Measurements from ENCODE around the gene APLF. TPM values are rescaled to one million over a fixed set of nuclear protein-coding genes. Genes with fewer than 3 reads are reported as not detected.
"Not testable (repeated sequence)": the region's sequence is repeated elsewhere in the genome, so short reads cannot be mapped to it uniquely, and the experiment has no call there.

Gene APLF
- total and polyA plus RNA-seq, 4 donors: 0.18 to 3.8 (median 1.0) TPM

DNA sequence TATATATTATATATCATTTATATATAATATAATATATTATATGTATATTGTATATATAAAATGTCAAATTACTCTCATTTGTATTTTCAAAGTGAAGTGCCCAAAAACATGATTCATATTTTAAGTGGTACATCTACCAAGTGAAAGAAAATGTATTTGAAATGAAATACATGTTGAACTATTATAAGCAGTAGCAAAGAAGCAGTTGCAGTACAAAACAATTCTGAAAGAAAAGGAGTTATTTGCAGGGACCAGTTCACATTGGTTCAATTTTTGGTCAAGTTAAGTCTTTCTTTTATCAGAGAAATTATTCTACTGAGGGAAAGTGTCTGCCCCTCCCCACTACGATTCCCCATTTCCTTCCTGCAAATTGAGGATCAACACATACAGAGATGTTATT, 51.9 kb downstream of the APLF start:
- H3K36me3 ChIP-seq (ENCODE audit: control insufficient read depth in 4 of 4, insufficient read depth in 3 of 4, low read depth in 1 of 4, low read length in 3 of 4): no peaks in the 10 kb centered on the region
- no peaks in the 10 kb centered on the region for H3K9me3 ChIP-seq (ENCODE audit: control insufficient read depth in 4 of 4, low read length in 3 of 4)
- WGBS: 89% methylated on average over 1 of the region's 1 CpG
- no peaks in the 10 kb centered on the region for H3K4me1 ChIP-seq (ENCODE audit: control insufficient read depth in 4 of 4, insufficient read depth in 4 of 4, low read length in 3 of 4)
- no peak for DNase-seq (ENCODE audit: low spot score)
- no peaks in the 10 kb centered on the region for H3K27me3 ChIP-seq (ENCODE audit: control insufficient read depth in 4 of 4, insufficient read depth in 4 of 4, low read length in 3 of 4)
- no peak overlapping the region for H3K9ac ChIP-seq (ENCODE audit: low read depth in 1 of 2, low read length in 2 of 2)
- no peak overlapping the region for H3K4me3 ChIP-seq (ENCODE audit: low read depth in 1 of 3, low read length in 3 of 3)
- TF ChIP-seq, protein P1, sequence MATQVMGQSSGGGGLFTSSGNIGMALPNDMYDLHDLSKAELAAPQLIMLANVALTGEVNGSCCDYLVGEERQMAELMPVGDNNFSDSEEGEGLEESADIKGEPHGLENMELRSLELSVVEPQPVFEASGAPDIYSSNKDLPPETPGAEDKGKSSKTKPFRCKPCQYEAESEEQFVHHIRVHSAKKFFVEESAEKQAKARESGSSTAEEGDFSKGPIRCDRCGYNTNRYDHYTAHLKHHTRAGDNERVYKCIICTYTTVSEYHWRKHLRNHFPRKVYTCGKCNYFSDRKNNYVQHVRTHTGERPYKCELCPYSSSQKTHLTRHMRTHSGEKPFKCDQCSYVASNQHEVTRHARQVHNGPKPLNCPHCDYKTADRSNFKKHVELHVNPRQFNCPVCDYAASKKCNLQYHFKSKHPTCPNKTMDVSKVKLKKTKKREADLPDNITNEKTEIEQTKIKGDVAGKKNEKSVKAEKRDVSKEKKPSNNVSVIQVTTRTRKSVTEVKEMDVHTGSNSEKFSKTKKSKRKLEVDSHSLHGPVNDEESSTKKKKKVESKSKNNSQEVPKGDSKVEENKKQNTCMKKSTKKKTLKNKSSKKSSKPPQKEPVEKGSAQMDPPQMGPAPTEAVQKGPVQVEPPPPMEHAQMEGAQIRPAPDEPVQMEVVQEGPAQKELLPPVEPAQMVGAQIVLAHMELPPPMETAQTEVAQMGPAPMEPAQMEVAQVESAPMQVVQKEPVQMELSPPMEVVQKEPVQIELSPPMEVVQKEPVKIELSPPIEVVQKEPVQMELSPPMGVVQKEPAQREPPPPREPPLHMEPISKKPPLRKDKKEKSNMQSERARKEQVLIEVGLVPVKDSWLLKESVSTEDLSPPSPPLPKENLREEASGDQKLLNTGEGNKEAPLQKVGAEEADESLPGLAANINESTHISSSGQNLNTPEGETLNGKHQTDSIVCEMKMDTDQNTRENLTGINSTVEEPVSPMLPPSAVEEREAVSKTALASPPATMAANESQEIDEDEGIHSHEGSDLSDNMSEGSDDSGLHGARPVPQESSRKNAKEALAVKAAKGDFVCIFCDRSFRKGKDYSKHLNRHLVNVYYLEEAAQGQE (IDR thresholded peaks at IDR 0.05): no peak
- TF ChIP-seq SP1 (IDR thresholded peaks at IDR 0.05) (no peak), HNF4A (conservative IDR thresholded peaks at IDR 0.05) (no peak), JUND (IDR thresholded peaks at IDR 0.05) (no peak)
- H3K27ac ChIP-seq (ENCODE audit: low read depth in 1 of 2, low read length in 2 of 2): no peak overlapping the region

DNA sequence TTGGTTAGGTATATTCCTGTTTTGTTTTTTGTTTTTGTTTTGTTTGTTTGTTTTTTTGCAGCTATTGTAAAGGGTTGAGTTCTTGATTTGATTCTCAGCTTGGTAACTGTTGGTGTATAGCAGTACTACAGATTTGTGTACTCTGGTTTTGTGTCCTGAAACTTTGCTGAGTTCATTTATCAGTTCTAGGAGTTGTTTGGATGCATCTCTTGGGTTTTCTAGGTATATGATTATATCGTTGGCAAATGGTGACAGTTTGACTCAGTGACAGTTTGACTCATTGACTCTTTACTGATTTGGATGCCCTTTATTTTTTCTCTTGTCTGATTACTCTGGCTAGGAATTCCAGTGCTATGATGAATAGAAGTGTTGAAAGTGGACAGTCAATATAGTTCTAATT, 53.7 kb downstream of the APLF start:
- no peak for DNase-seq (ENCODE audit: low spot score)
- Histone ChIP-seq H3K4me1 (ENCODE audit: control insufficient read depth in 4 of 4, insufficient read depth in 4 of 4, low read length in 3 of 4) (no peaks in the 10 kb centered on the region), H3K27ac (ENCODE audit: low read depth in 1 of 2, low read length in 2 of 2) (no peak overlapping the region), H3K36me3 (ENCODE audit: control insufficient read depth in 4 of 4, insufficient read depth in 3 of 4, low read depth in 1 of 4, low read length in 3 of 4) (no peaks in the 10 kb centered on the region), H3K9ac (ENCODE audit: low read depth in 1 of 2, low read length in 2 of 2) (no peak overlapping the region), H3K27me3 (ENCODE audit: control insufficient read depth in 4 of 4, insufficient read depth in 4 of 4, low read length in 3 of 4) (no peaks in the 10 kb centered on the region), H3K4me3 (ENCODE audit: low read depth in 1 of 3, low read length in 3 of 3) (no peak overlapping the region), H3K9me3 (ENCODE audit: control insufficient read depth in 4 of 4, low read length in 3 of 4) (no peaks in the 10 kb centered on the region)
- 89% methylated on average over 1 of the region's 1 CpG for WGBS
- TF ChIP-seq SP1 (IDR thresholded peaks at IDR 0.05) (no peak), NR2F2 (IDR thresholded peaks at IDR 0.05) (no peak), TAF1 (conservative IDR thresholded peaks at IDR 0.05) (no peak), FOXA2 (IDR thresholded peaks at IDR 0.05) (no peak), HNF4G (IDR thresholded peaks at IDR 0.05) (no peak), EGR1 (IDR thresholded peaks at IDR 0.05; ENCODE audit: low read depth in 2 of 2) (no peak), FOXA1 (IDR thresholded peaks at IDR 0.05) (no peak), RAD21 (IDR thresholded peaks at IDR 0.05) (no peak), RXRA (IDR thresholded peaks at IDR 0.05) (no peak), JUND (IDR thresholded peaks at IDR 0.05) (no peak), GABPA (IDR thresholded peaks at IDR 0.05 in 1 of 2, conservative IDR thresholded peaks at IDR 0.05 in 1 of 2) (no peak), HNF4A (conservative IDR thresholded peaks at IDR 0.05) (no peak)
- TF ChIP-seq, protein P2, sequence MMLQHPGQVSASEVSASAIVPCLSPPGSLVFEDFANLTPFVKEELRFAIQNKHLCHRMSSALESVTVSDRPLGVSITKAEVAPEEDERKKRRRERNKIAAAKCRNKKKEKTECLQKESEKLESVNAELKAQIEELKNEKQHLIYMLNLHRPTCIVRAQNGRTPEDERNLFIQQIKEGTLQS (IDR thresholded peaks at IDR 0.05): no peak
- TF ChIP-seq, protein P3, sequence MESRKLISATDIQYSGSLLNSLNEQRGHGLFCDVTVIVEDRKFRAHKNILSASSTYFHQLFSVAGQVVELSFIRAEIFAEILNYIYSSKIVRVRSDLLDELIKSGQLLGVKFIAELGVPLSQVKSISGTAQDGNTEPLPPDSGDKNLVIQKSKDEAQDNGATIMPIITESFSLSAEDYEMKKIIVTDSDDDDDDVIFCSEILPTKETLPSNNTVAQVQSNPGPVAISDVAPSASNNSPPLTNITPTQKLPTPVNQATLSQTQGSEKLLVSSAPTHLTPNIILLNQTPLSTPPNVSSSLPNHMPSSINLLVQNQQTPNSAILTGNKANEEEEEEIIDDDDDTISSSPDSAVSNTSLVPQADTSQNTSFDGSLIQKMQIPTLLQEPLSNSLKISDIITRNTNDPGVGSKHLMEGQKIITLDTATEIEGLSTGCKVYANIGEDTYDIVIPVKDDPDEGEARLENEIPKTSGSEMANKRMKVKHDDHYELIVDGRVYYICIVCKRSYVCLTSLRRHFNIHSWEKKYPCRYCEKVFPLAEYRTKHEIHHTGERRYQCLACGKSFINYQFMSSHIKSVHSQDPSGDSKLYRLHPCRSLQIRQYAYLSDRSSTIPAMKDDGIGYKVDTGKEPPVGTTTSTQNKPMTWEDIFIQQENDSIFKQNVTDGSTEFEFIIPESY (IDR thresholded peaks at IDR 0.05): no peak
- TF ChIP-seq, protein P4, sequence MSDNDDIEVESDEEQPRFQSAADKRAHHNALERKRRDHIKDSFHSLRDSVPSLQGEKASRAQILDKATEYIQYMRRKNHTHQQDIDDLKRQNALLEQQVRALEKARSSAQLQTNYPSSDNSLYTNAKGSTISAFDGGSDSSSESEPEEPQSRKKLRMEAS (IDR thresholded peaks at IDR 0.05): no peak
- TF ChIP-seq, protein P5, sequence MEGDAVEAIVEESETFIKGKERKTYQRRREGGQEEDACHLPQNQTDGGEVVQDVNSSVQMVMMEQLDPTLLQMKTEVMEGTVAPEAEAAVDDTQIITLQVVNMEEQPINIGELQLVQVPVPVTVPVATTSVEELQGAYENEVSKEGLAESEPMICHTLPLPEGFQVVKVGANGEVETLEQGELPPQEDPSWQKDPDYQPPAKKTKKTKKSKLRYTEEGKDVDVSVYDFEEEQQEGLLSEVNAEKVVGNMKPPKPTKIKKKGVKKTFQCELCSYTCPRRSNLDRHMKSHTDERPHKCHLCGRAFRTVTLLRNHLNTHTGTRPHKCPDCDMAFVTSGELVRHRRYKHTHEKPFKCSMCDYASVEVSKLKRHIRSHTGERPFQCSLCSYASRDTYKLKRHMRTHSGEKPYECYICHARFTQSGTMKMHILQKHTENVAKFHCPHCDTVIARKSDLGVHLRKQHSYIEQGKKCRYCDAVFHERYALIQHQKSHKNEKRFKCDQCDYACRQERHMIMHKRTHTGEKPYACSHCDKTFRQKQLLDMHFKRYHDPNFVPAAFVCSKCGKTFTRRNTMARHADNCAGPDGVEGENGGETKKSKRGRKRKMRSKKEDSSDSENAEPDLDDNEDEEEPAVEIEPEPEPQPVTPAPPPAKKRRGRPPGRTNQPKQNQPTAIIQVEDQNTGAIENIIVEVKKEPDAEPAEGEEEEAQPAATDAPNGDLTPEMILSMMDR (IDR thresholded peaks at IDR 0.05; ENCODE audit: low read depth, low read length, missing input control): no peak

DNA sequence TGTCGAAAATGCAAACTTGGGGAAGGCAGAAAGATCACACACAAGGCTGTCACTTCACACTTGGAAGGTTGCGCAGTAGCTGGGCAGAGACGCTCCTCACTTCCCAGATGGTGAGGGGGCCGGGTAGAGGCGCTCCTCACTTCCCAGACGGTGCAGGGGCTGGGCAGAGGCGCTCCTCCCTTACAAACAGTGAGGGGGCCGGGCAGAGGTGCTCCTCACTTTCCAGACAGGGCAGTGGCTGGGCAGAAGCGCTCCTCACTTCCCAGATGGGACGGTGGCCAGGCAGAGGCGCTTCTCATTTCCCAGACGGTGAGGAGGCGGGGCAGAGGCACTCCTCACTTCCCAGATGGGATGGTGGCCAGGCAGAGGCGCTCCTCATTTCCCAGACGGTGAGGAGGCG, 59.6 kb downstream of the APLF start:
- WGBS: 97% methylated on average over 16 of the region's 16 CpGs
- not testable (repeated sequence) for H3K4me1 ChIP-seq (ENCODE audit: control insufficient read depth in 4 of 4, insufficient read depth in 4 of 4, low read length in 3 of 4); H3K9me3 ChIP-seq (ENCODE audit: control insufficient read depth in 4 of 4, low read length in 3 of 4); H3K27me3 ChIP-seq (ENCODE audit: control insufficient read depth in 4 of 4, insufficient read depth in 4 of 4, low read length in 3 of 4); H3K27ac ChIP-seq (ENCODE audit: low read depth in 1 of 2, low read length in 2 of 2); DNase-seq (ENCODE audit: low spot score); H3K36me3 ChIP-seq (ENCODE audit: control insufficient read depth in 4 of 4, insufficient read depth in 3 of 4, low read depth in 1 of 4, low read length in 3 of 4); H3K9ac ChIP-seq (ENCODE audit: low read depth in 1 of 2, low read length in 2 of 2); H3K4me3 ChIP-seq (ENCODE audit: low read depth in 1 of 3, low read length in 3 of 3)

DNA sequence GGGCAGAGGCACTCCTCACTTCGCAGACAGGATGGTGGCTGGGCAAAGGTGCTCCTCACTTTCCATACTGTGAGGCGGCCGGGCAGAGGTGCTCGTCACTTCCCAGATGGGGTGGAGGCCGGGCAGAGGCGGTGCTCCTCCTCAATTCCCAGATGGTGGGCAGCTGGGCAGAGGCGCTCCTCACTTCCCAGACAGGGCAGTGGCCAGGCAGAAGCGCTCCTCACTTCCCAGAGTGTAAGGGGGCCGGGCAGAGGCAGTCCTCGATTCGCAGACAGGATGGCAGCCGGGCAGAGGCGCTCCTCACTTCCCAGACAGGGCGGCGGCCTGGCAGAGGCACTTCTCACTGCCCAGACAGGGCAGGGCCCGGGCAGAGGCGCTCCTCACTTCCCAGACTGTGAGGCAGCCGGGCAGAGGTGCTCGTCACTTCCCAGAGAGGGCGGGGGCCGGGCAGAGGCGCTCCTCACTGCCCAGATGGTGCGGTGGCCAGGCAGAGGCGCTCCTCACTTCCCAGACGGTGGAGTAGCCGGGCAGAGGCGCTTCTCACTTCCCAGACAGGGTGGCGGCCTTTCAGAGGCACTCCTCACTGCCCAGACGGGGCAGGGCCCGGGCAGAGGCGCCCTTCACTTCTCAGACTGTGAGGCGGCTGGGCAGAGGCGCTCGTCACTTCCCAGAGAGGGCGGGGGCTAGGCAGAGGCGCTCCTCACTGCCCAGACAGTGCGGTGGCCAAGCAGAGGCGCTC, 60.1 kb downstream of the APLF start:
- DNase-seq (ENCODE audit: low spot score); H3K27ac ChIP-seq (ENCODE audit: low read depth in 1 of 2, low read length in 2 of 2); H3K27me3 ChIP-seq (ENCODE audit: control insufficient read depth in 4 of 4, insufficient read depth in 4 of 4, low read length in 3 of 4); H3K36me3 ChIP-seq (ENCODE audit: control insufficient read depth in 4 of 4, insufficient read depth in 3 of 4, low read depth in 1 of 4, low read length in 3 of 4); H3K4me3 ChIP-seq (ENCODE audit: low read depth in 1 of 3, low read length in 3 of 3); H3K9ac ChIP-seq (ENCODE audit: low read depth in 1 of 2, low read length in 2 of 2); H3K4me1 ChIP-seq (ENCODE audit: control insufficient read depth in 4 of 4, insufficient read depth in 4 of 4, low read length in 3 of 4); H3K9me3 ChIP-seq (ENCODE audit: control insufficient read depth in 4 of 4, low read length in 3 of 4): not testable (repeated sequence)
- WGBS: 97% methylated on average over 38 of the region's 38 CpGs

Data from liver (tissue), 9 donors.